OCI-LY7 (cell line): ENCODE results near the gene LATS1. TPM values are rescaled to one million over a fixed set of nuclear protein-coding genes. Genes with fewer than 3 reads are reported as not detected.

Experiments
- BruUV-seq: library from RNA; stranded (reverse); fragments of 400-500 nt; replicated peaks from 2 replicates; lab custom pipeline; 2021; lab: Mats Ljungman, UMichigan
- CTCF ChIA-PET: fragments of 300-600 bp; sonication (Branson Sonifier 250); formaldehyde crosslinking; loops from one replicate; lab custom pipeline; 2022; ENCODE audit warnings: antibody characterized with exemption; ENCODE audit not compliant: unreplicated experiment; lab: Charles Lee
- POLR2A ChIA-PET: fragments of 300-600 bp; sonication (Branson Sonifier 250); formaldehyde crosslinking; loops from one replicate; lab custom pipeline; 2022; ENCODE audit warnings: antibody characterized with exemption; lab: Charles Lee
- DNase-seq: peaks from one replicate; pipeline ENCODE4 v3.0.0-alpha.2; 2015; ENCODE audit warnings: low spot score
- H2AFZ ChIP-seq: fragments of 200-600 bp; sonication (generic), shearing (Covaris generic); 2 replicates; pipeline ENCODE4 v1.6.1; 2014; ENCODE audit warnings: mild to moderate bottlenecking, antibody characterized with exemption, low read length, moderate library complexity
- H3K27ac ChIP-seq: fragments of 200-600 bp; sonication (generic); 2 replicates; pipeline ENCODE4 v1.5.1; 2014; ENCODE audit warnings: mixed run types, low read depth, mild to moderate bottlenecking, moderate library complexity, low read length, inconsistent platforms; ENCODE audit not compliant: poor library complexity, severe bottlenecking
- H3K36me3 ChIP-seq: fragments of 200-600 bp; sonication (generic); 2 replicates; pipeline ENCODE4 v1.6.1; 2014; ENCODE audit warnings: mild to moderate bottlenecking, antibody characterized with exemption, low read length, moderate library complexity, mixed read lengths; ENCODE audit not compliant: insufficient read depth
- H3K4me1 ChIP-seq: fragments of 200-600 bp; sonication (generic); 2 replicates; pipeline ENCODE4 v1.5.1; 2014; ENCODE audit warnings: mild to moderate bottlenecking, low read length; ENCODE audit not compliant: insufficient read depth, poor library complexity, severe bottlenecking
- H3K4me2 ChIP-seq: fragments of 200-600 bp; sonication (generic); 2 replicates; pipeline ENCODE4 v1.6.1; 2014; ENCODE audit warnings: mild to moderate bottlenecking, low read length
- H3K4me3 ChIP-seq: fragments of 200-600 bp; sonication (generic); 2 replicates; pipeline ENCODE4 v1.5.1; 2014; ENCODE audit warnings: mild to moderate bottlenecking, low read depth, low read length; ENCODE audit not compliant: poor library complexity, severe bottlenecking
- H3K79me2 ChIP-seq: fragments of 200-600 bp; sonication (generic); 2 replicates; pipeline ENCODE4 v1.6.1; 2016; ENCODE audit warnings: low read depth, mild to moderate bottlenecking, low read length, moderate library complexity, mixed read lengths; ENCODE audit not compliant: insufficient read depth
- H3K9me2 ChIP-seq: fragments of 200-600 bp; sonication (generic); 2 replicates; pipeline ENCODE4 v1.6.1; 2016; ENCODE audit warnings: mild to moderate bottlenecking, low read length, mixed read lengths; ENCODE audit not compliant: insufficient read depth
- H3K9me3 ChIP-seq: fragments of 200-600 bp; sonication (generic); 2 replicates; pipeline ENCODE4 v1.6.1; 2014; ENCODE audit warnings: mild to moderate bottlenecking, mixed run types, low read length, mixed read lengths
- H4K20me1 ChIP-seq: fragments of 200-600 bp; sonication (generic); 2 replicates; pipeline ENCODE4 v1.6.1; 2014; ENCODE audit warnings: mild to moderate bottlenecking, antibody characterized with exemption, low read length, moderate library complexity, mixed read lengths; ENCODE audit not compliant: insufficient read depth
- CTCF ChIP-seq: fragments of 200-600 bp; sonication (generic); conservative IDR thresholded peaks from 2 replicates; pipeline ENCODE4 v1.5.1; 2014; ENCODE audit warnings: mild to moderate bottlenecking, antibody characterized with exemption, low read length, moderate library complexity, mixed read lengths
- EZH2phosphoT487 ChIP-seq: fragments of 200-600 bp; sonication (generic); IDR thresholded peaks from 2 replicates; pipeline ENCODE4 v1.6.1; 2018; ENCODE audit warnings: low read depth, borderline replicate concordance, mild to moderate bottlenecking, mixed run types, antibody characterized with exemption, low read length, moderate library complexity, mixed read lengths
- intact Hi-C: fragments of 100-400 bp; cut with micrococcal nuclease; formaldehyde crosslinking; loops from one replicate; pipeline ENCODE4 v1.10.0; 2022; ENCODE audit not compliant: unreplicated experiment
- total RNA-seq, 2 experiments: library from RNA; depleted of rRNA in 1 of 2; stranded (reverse); fragments of >200 nt in 1 of 2; shearing (Covaris generic) in 1 of 2; gene quantifications; 2 replicates each; pipeline ENCODE4 v1.2.3, GENCODE V29; 2014 to 2022

The LATS1 gene
- total RNA-seq, 2 experiments from 2014 or later = 23.1 to 30.3 TPM

- Histone ChIP-seq H3K9me3 (no peaks in the 10 kb centered on the region), H3K27ac (no peak overlapping the region), H2AFZ (no peak overlapping the region), H3K4me2 (no peak overlapping the region), H3K9me2 (no peaks in the 10 kb centered on the region), H4K20me1 (peaks cover 19% of the 10 kb centered on the region; the same call in 1 of the 2 replicates), H3K79me2 (peaks cover 82% of the 10 kb centered on the region), H3K36me3 (peaks cover 34% of the 10 kb centered on the region), H3K4me3 (no peak overlapping the region), H3K4me1 (peaks cover 24% of the 10 kb centered on the region)
- ChIA-PET CTCF (no interaction called here), POLR2A (interaction anchor here (0.6 to 1.3 kb wide), 7 partner anchors 9 to 683 kb away, joined by 3 to 4 read pairs (median 3); no protein-coding TSS in a partner anchor)
- TF ChIP-seq EZH2phosphoT487 = no peak
- no peak for DNase-seq
- intact Hi-C loops = no loop called here
- BruUV-seq = no TSS peak
These were observed 3.5 kb downstream of the LATS1 start for GRCh38 chr6:149714442-149714841.

- intact Hi-C loops = no loop called here
These were observed 6.2 kb downstream of the LATS1 start for GRCh38 chr6:149711711-149712110.

GRCh38 chr6:149701714-149702113, 16.2 kb downstream of the LATS1 start:
- Histone ChIP-seq H3K9me2 (no peaks in the 10 kb centered on the region), H3K27ac (no peak overlapping the region), H2AFZ (no peak overlapping the region), H3K79me2 (peaks cover 96% of the 10 kb centered on the region), H3K4me2 (no peak overlapping the region), H3K36me3 (peaks cover 56% of the 10 kb centered on the region), H4K20me1 (peaks cover 15% of the 10 kb centered on the region; the same call in 1 of the 2 replicates), H3K4me1 (no peaks in the 10 kb centered on the region), H3K9me3 (no peaks in the 10 kb centered on the region), H3K4me3 (no peak overlapping the region)
- ChIA-PET CTCF (no interaction called here), POLR2A (interaction anchor here (0.6 to 1.6 kb wide), 5 partner anchors 13 to 315 kb away, joined by 3 to 6 read pairs (median 4); partner anchors contain the start of genes LATS1 and PCMT1)
- no peak for TF ChIP-seq EZH2phosphoT487
- no peak for TF ChIP-seq CTCF
- DNase-seq = no peak
- no TSS peak for BruUV-seq
- intact Hi-C loops = no loop called here

More at GRCh38 chr6:149711711-149712110, 6.2 kb downstream of the LATS1 start:
- no peak overlapping the region for H3K4me2 ChIP-seq
- H3K4me3 ChIP-seq = no peak overlapping the region
- H3K27ac ChIP-seq = no peak overlapping the region
- peaks cover 20% of the 10 kb centered on the region; the same call in 1 of the 2 replicates for H4K20me1 ChIP-seq
- peaks cover 98% of the 10 kb centered on the region for H3K79me2 ChIP-seq
- no peak for DNase-seq
- BruUV-seq = no TSS peak
- peaks cover 42% of the 10 kb centered on the region for H3K4me1 ChIP-seq
- H3K9me3 ChIP-seq = no peaks in the 10 kb centered on the region
- H2AFZ ChIP-seq = no peak overlapping the region
- peaks cover 41% of the 10 kb centered on the region for H3K36me3 ChIP-seq
- no peaks in the 10 kb centered on the region for H3K9me2 ChIP-seq
- no peak for TF ChIP-seq EZH2phosphoT487
- TF ChIP-seq CTCF = no peak
- CTCF ChIA-PET = interaction anchor here (0.6 kb wide), 1 partner anchor 69 kb away, joined by 3 read pairs; no protein-coding TSS in a partner anchor
- POLR2A ChIA-PET = no interaction called here
